Measurements from ENCODE around the gene CCR9.

CCR9 gene

DNA sequence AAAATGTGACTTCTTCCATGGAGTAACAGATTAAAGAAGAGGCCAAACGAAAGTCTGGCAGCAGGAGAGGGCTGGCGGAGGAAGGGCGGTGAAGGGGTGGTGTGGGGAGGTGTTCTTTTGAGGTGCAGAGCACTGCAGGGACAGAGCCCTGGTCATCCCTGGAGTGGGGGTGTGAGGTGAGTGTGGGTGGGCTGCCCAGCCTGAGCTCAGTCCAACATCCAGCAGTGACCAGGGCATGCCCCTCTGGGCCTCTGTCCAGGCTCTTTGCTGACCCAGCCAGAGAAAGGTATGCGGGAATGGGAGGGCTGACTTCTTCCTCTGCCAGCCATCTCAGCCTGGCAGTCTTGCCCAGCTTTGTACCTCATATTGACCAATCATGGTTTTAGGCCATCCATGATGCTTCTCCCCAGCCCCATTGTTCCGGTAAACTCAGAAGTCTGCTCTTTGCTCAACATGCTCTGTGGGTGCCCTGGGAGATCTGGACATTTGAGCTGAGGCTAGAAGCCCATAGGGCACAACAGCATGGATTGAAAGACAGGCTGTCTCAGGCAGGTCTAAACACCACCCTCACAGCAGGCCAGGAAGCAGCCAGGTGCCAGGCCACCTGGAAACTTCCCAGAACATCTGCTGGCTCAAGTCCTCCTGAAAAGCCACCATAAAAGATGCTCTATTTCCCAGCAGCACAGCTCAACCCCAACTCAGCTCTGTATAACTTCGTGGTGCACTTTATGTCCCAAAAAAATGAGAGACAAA is 31.0 kb downstream of the CCR9 start:
- Histone ChIP-seq H2AFZ (ENCODE audit: low read depth, low read length) (no peak overlapping the region), H3K4me1 (ENCODE audit: insufficient read depth, low read length) (peaks cover 12% of the 10 kb centered on the region), H3K36me3 (ENCODE audit: insufficient read depth, low read length) (peaks cover 24% of the 10 kb centered on the region), H3K4me3 (ENCODE audit: low read length) (no peak overlapping the region), H3K9me3 (ENCODE audit: low read length) (peaks cover 2% of the 10 kb centered on the region), H3K27me3 (ENCODE audit: insufficient read depth, low read length) (no peaks in the 10 kb centered on the region)

DNA sequence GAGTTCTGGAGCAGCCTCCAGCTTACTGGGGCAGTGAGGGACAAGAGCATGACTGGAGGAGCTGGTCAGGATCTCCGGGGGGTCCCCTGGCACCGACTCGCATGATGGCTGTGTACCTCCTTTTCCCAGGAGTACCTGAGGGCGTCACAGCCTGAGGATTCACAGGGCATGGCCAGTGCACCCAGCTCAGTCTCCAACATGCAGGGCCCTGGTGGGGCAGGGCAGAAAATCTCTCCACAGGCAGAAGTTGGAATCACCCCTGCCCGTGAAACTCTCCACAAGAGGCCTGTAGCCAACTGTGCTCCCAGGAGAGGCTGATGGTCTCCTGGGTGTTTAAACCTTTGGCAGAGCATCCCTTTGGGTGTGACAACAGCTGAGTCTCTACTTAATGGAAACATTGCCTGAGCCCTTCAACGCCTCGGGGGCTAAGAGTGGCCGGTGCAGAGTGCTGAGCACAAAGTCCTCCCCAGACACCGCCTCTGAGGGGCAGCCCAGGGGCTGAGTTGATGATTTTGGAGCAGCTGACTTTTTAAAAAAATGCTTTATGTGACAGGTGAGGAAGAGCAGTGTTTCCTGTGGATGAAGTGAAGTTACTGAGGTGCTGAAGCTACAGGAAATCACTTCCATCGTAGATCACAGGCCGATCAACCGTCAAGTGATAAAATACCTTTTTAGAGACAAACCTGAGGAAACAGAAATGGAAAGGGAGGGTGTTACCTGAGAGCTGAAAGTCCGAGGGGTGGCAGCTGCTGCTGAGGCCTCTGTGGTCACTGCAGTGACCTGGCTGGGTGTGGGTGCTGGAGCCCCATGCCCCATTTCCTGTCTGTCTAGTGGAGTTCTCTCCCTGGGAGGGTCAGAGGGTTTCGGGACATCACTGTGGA is 35.1 kb downstream of the CCR9 start:
- H3K27me3 ChIP-seq (ENCODE audit: insufficient read depth, low read length), result no peaks in the 10 kb centered on the region

DNA sequence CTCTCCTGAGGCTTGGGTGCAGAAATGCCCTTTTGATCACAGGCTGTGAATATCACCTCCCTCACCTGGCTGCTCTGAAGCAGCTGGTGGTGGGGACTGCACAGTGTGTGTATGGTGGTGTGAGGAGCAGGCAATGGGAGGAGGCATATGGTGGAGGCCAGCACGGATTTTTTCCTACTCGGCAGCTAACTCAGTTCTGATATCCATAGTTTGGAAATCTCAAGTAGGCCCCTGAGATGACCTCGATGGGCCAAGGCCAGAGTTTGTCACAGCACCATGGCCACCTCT is 35.6 kb downstream of the CCR9 start:
- H2AFZ ChIP-seq (ENCODE audit: low read depth, low read length), result no peak overlapping the region
- no peaks in the 10 kb centered on the region for H3K27me3 ChIP-seq (ENCODE audit: insufficient read depth, low read length)
- peaks cover 33% of the 10 kb centered on the region for H3K36me3 ChIP-seq (ENCODE audit: insufficient read depth, low read length)
- no peaks in the 10 kb centered on the region for H3K4me1 ChIP-seq (ENCODE audit: insufficient read depth, low read length)
- no peak overlapping the region for H3K4me3 ChIP-seq (ENCODE audit: low read length)
- H3K9me3 ChIP-seq (ENCODE audit: low read length), result no peaks in the 10 kb centered on the region

More for the DNA sequence above, 35.1 kb downstream of the CCR9 start:
- Histone ChIP-seq H3K4me1 (ENCODE audit: insufficient read depth, low read length) (no peaks in the 10 kb centered on the region), H3K9me3 (ENCODE audit: low read length) (no peaks in the 10 kb centered on the region), H3K36me3 (ENCODE audit: insufficient read depth, low read length) (peaks cover 33% of the 10 kb centered on the region), H3K4me3 (ENCODE audit: low read length) (no peak overlapping the region), H2AFZ (ENCODE audit: low read depth, low read length) (no peak overlapping the region)

DNA sequence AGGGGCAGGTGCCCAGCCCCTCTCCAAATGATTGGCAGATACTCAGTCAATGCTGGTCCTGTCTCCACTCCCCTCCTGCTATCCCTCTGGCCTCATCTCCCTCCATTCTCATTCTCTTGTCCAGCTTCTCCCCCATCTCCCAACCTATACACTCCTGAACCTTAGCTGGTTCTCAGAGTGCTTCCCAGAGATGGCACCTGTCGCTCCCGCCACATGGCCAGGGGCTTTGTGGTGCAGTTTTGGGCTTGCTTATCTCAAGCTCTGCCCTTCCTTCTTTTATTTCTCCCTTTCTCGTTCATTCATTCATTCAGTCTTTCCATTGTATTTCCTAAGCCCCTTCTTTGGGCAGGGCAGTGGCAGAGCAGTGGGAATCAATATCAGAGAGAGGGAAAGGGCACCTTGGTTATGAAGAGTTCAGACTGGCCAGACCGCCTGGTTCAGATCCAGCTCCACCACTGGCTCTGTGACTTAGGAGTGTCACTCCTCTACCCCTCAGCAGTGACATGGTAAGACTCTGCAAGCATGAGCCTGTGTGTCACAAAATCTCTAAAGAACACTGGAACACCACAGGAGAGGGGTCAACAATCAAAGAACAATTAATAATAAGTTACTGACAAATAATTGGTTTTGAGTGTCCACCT is 36.7 kb downstream of the CCR9 start:
- H3K4me3 ChIP-seq (ENCODE audit: low read length), result no peak overlapping the region
- H3K36me3 ChIP-seq (ENCODE audit: insufficient read depth, low read length), result peaks cover 40% of the 10 kb centered on the region
- no peaks in the 10 kb centered on the region for H3K4me1 ChIP-seq (ENCODE audit: insufficient read depth, low read length)
- H3K27me3 ChIP-seq (ENCODE audit: insufficient read depth, low read length), result no peaks in the 10 kb centered on the region
- H2AFZ ChIP-seq (ENCODE audit: low read depth, low read length), result no peak overlapping the region
- no peaks in the 10 kb centered on the region for H3K9me3 ChIP-seq (ENCODE audit: low read length)

DNA sequence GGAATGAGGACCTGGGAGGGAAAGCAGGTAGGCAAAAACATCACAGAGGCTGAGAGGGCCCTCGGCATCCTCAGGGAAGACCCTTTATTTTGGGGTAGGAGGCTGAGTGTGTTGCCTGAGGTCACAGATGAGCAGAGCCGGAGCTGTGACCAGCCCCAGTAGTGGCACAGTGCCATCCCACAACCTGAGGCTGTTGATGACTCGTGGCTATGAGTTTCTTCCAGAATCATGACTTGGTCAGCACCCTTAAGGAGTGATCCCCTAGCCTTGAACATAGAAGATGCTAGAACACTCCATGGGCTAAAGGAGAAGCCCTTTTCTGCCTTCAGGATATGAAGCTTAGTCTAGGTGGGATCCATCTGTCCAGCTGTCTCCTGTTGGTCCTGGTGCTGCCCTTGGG is 37.4 kb downstream of the CCR9 start:
- no peaks in the 10 kb centered on the region for H3K4me1 ChIP-seq (ENCODE audit: insufficient read depth, low read length)
- no peaks in the 10 kb centered on the region for H3K9me3 ChIP-seq (ENCODE audit: low read length)
- H3K27me3 ChIP-seq (ENCODE audit: insufficient read depth, low read length), result no peaks in the 10 kb centered on the region
- H3K36me3 ChIP-seq (ENCODE audit: insufficient read depth, low read length), result peaks cover 47% of the 10 kb centered on the region
- no peak overlapping the region for H2AFZ ChIP-seq (ENCODE audit: low read depth, low read length)
- H3K4me3 ChIP-seq (ENCODE audit: low read length), result no peak overlapping the region

DNA sequence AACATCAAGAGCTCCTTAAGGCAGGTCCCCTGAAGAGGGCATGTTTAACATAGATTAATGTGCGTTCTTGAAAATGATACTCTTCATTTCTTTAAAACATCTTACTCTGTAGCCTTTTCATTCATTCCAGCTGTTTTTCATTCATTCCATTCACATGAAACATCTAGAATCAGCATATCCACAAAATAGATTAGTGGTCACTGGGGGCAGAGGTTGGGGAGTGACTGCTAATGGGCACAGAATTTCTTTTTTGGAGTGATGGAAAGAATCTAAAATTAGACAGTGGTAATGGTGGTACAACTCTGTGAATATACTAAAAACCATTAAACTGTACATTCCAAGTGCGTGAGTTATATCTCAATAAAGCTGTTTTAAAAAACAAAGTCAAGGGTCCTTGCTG is 41.5 kb downstream of the CCR9 start:
- no peaks in the 10 kb centered on the region for H3K4me1 ChIP-seq (ENCODE audit: insufficient read depth, low read length)
- peaks cover 49% of the 10 kb centered on the region for H3K36me3 ChIP-seq (ENCODE audit: insufficient read depth, low read length)
- no peak overlapping the region for H3K4me3 ChIP-seq (ENCODE audit: low read length)
- no peaks in the 10 kb centered on the region for H3K27me3 ChIP-seq (ENCODE audit: insufficient read depth, low read length)
- H3K9me3 ChIP-seq (ENCODE audit: low read length), result no peaks in the 10 kb centered on the region
- no peak overlapping the region for H2AFZ ChIP-seq (ENCODE audit: low read depth, low read length)

DNA sequence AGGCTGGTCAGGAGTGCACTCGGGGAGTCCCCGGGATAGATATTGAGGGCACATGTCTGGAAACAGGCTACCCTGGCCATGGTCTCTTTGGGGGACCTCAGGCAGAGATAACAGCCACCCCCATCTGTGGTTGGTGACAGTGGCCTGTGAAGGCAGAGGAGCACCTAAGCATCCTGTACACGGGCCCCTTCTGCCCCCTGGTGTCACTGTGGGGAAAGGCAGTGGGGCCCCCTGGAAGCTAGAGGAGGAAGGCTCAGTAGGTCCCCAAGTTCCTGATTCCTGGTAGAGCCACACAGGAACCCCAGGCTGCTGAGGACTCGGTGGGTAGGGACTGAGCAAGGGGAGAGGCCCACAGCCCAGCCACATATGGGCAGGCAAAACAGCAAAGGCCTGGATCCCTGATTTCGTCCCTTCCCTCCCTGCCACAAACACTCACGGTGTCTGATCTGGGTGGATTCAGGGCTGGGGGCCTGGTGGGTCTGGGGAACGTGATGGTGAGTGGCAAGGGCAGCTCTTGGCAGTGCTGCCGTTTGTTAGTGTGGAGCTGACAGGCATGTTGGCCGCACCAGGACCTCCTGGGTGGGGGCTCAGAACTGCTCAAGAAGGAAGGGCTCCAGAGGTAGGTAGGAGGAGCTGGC is 42.8 kb downstream of the CCR9 start:
- Histone ChIP-seq H2AFZ (ENCODE audit: low read depth, low read length) (no peak overlapping the region), H3K36me3 (ENCODE audit: insufficient read depth, low read length) (peaks cover 44% of the 10 kb centered on the region), H3K4me3 (ENCODE audit: low read length) (no peak overlapping the region), H3K27me3 (ENCODE audit: insufficient read depth, low read length) (no peaks in the 10 kb centered on the region), H3K9me3 (ENCODE audit: low read length) (no peaks in the 10 kb centered on the region), H3K4me1 (ENCODE audit: insufficient read depth, low read length) (no peaks in the 10 kb centered on the region)

DNA sequence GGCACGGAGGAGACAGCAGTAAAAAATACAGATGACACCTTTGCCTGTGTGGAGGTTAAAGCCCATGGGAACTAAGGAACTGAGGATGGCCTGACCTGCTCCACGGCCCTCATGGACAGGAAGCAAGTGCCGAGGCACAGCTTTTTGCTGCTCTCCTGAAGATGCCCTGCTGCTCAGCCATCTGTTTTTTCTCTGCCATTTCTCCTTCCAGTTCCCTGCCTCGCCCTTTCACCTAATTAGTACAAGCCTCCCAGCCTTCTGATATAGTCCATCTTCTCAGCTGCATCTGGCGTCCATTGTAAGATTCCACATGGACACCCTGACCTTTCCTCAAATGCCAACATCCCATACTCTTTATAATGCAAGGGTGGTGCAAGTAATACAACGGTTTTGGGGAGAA is 45.2 kb downstream of the CCR9 start:
- peaks cover 5% of the 10 kb centered on the region for H3K9me3 ChIP-seq (ENCODE audit: low read length)
- H3K27me3 ChIP-seq (ENCODE audit: insufficient read depth, low read length), result no peaks in the 10 kb centered on the region
- peaks cover 64% of the 10 kb centered on the region for H3K36me3 ChIP-seq (ENCODE audit: insufficient read depth, low read length)
- H2AFZ ChIP-seq (ENCODE audit: low read depth, low read length), result no peak overlapping the region
- H3K4me3 ChIP-seq (ENCODE audit: low read length), result no peak overlapping the region
- H3K4me1 ChIP-seq (ENCODE audit: insufficient read depth, low read length), result no peaks in the 10 kb centered on the region

DNA sequence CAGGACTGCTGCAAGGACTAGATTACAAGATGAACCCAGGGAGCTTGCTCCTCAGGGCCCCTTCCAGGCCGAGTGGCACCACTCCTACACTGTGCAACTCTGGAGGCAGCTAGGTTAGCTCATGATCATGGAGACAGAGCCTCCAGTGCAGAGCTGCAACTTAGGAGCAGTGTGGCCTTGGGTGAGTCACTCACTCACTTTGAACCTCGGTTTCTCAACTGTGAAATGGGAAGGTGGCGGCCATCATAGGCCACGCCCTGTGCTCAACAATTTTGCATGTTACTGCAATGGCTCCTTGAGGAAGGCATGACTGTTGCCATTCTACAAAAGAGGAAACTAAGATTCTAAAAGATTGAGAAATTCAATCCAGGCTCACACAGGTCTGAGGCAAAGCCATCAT is 45.8 kb downstream of the CCR9 start:
- Histone ChIP-seq H2AFZ (ENCODE audit: low read depth, low read length) (no peak overlapping the region), H3K9me3 (ENCODE audit: low read length) (peaks cover 5% of the 10 kb centered on the region), H3K4me1 (ENCODE audit: insufficient read depth, low read length) (no peaks in the 10 kb centered on the region), H3K36me3 (ENCODE audit: insufficient read depth, low read length) (peaks cover 66% of the 10 kb centered on the region), H3K27me3 (ENCODE audit: insufficient read depth, low read length) (no peaks in the 10 kb centered on the region), H3K4me3 (ENCODE audit: low read length) (no peak overlapping the region)

DNA sequence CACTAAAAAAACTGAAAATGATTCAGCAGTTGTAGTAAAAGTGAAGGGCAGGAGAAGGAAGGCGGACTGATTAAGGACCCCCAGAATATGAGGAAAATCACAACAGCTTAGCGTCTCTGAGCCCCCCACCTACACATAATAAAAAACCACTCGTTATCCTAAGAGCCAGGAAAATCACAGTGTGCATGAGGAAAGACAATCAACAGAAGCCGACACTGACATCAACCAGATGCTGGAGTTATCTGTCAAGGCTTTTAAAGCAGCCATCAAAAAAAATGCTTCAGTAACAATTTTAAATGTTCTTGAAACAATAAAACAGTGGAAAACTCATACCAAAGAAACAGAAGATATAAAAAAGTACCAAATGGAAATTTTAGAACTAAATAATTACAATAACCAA is 47.2 kb downstream of the CCR9 start:
- Histone ChIP-seq H3K27me3 (ENCODE audit: insufficient read depth, low read length) (no peaks in the 10 kb centered on the region), H3K9me3 (ENCODE audit: low read length) (peaks cover 5% of the 10 kb centered on the region), H3K36me3 (ENCODE audit: insufficient read depth, low read length) (peaks cover 54% of the 10 kb centered on the region), H2AFZ (ENCODE audit: low read depth, low read length) (no peak overlapping the region), H3K4me1 (ENCODE audit: insufficient read depth, low read length) (no peaks in the 10 kb centered on the region), H3K4me3 (ENCODE audit: low read length) (no peak overlapping the region)

DNA sequence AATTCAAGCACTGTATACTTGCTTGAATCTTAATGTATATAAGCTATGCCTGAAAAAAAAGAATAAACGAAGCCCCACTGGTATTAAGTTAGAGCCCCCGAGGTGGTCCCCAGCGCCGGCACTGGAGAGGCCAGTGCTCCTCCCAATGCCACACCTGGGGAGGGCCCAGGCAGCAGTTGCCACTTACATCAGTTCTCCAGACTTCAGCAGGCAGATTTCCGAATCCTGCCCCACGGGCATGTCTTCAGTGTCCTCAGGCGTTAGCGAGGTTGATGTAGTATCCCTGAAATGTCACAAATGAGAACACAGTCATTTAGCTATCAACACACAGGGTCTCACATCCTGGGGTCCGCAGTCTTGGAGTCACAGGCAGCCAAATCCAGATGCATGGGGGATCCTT is 49.9 kb downstream of the CCR9 start:
- H3K9me3 ChIP-seq (ENCODE audit: low read length), result peaks cover 5% of the 10 kb centered on the region
- H3K4me3 ChIP-seq (ENCODE audit: low read length), result no peak overlapping the region
- no peaks in the 10 kb centered on the region for H3K4me1 ChIP-seq (ENCODE audit: insufficient read depth, low read length)
- no peak overlapping the region for H2AFZ ChIP-seq (ENCODE audit: low read depth, low read length)
- H3K27me3 ChIP-seq (ENCODE audit: insufficient read depth, low read length), result no peaks in the 10 kb centered on the region
- H3K36me3 ChIP-seq (ENCODE audit: insufficient read depth, low read length), result peaks cover 35% of the 10 kb centered on the region

DNA sequence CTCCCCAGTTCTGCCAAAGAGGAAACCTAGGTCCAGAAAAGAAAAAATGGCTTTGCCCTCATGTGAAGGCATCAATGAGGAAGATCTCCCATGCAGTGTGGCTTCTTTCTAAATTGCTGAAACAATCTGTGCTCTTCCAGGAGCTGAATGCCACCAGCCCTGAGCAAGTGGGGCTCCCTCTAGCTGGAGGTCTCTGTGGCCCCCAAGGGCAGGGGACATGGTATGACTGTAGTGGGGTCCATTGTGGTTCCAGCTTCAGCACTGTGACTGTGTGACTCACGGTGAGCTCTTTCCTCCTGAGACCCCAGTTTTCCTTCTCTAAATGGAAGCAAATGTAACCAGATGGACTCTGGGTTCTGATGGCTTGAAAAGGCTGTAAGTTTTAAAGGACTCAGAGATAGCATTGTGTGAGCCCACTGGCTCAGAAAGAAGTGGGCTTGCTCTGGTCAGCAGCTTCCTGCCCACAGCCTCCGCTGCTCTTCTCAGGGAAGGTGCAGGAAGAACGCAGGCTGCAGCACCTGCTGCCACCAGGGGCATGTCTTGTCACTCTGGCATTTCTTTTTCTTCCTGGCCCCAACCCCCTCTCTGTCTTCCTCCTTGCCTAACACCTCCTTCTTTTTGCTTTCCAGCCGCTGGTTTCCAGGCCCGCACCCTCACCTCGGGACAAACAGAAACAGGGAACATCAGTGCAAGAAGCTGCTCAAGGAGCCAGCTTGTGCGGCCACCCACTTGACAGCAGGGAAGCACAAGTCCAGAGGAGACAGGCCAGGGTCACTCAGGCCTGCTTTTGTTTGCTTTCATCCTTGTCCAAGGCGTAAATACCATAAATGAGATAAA is 51.1 kb downstream of the CCR9 start:
- Histone ChIP-seq H2AFZ (ENCODE audit: low read depth, low read length) (no peak overlapping the region), H3K9me3 (ENCODE audit: low read length) (peaks cover 5% of the 10 kb centered on the region), H3K4me3 (ENCODE audit: low read length) (no peak overlapping the region), H3K27me3 (ENCODE audit: insufficient read depth, low read length) (no peaks in the 10 kb centered on the region), H3K36me3 (ENCODE audit: insufficient read depth, low read length) (peaks cover 27% of the 10 kb centered on the region), H3K4me1 (ENCODE audit: insufficient read depth, low read length) (no peaks in the 10 kb centered on the region)
